Measurements from ENCODE around the gene FRYL.

DNA sequence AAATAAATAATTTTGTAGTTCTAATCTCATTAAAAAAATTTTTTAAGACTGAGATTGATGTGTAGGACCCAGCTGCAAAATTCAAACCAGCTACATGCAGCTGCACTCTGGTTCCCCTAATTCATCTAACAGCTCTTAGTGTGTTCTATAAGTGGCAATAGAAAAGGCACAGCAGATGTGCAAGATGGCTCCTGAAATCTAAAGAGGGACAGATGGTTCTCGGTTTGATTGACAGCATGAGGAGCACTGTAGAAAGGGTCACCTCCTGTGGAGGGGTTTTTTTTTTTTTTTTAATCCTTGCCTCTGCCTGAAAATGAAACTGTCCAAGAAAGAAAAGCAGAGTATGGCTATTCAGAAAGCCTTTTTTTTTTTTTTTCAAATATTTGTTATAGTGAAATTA lies 33.9 kb upstream of the FRYL start:
- TF ChIP-seq GATA2 (IDR thresholded peaks at IDR 0.05; ENCODE audit: low read depth, low read length) (no peak), GATA3 (IDR thresholded peaks at IDR 0.05; ENCODE audit: low read depth, low read length) (no peak)
